T follicular helper cell (primary cell): ENCODE results near the gene SLC1A2.

Source experiments
- DNase-seq: peaks from one replicate; pipeline ENCODE4 v3.0.0-alpha.2; 2020; ENCODE audit warnings: low read depth

Gene SLC1A2

DNA sequence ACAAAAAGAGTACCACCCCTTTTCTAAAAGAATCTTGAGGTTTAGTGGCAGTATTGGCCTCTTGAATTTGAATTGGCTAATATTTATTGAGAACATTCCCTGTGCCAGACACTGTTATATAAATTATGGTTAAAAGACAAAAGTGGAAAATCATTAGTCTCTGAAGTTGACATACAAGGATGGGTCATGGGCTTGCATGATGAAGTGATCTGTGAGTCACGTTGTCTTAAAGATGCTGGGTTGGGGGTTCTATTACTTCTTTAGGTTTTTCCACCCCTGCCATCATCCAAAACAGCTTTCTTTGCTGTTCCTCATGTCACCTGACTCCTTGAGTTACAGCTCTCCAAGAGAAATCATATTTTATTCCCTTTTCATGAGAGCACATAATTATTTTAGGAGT lies 195.4 kb downstream of the SLC1A2 start:
- DNase-seq = no peak

DNA sequence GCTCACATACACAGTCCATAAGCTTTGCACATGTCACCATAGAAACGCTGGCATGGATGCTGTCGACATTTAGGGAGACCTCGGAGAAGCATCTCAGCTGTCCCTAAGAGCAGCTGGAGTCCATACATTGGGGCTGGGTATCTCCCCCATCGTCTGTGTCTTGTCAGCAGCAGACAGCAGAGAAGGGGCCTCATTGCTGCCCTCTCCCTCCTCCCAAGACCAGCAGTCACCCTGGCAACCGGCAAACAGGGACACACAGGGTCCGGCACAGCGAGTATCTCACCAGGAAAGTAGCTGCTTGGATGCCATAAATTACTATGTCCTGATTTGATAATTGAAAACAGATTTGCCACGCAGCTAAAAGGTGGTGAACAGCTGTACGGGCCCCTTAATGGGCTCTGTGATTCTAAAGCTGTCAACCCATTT lies 196.0 kb downstream of the SLC1A2 start:
- no peak for DNase-seq

DNA sequence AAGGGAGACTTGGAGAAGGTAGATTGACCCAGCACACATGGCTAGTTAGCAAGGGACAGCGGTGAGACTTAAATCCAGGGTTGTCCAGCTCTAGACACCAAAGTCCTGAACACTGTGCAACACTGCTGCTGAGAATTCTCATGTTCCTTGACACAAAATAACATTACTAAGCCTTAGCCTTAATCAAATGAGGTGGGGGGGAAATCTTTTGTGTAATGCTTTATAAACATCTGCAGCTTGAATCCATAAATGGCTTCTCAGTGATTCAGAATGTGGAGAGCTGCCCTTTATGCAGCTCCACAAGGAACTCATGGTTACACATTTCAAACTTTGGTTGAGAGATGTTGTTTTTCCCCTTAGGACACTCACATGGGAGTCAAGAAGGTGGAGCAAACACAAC lies 200.4 kb downstream of the SLC1A2 start:
- DNase-seq = no peak

DNA sequence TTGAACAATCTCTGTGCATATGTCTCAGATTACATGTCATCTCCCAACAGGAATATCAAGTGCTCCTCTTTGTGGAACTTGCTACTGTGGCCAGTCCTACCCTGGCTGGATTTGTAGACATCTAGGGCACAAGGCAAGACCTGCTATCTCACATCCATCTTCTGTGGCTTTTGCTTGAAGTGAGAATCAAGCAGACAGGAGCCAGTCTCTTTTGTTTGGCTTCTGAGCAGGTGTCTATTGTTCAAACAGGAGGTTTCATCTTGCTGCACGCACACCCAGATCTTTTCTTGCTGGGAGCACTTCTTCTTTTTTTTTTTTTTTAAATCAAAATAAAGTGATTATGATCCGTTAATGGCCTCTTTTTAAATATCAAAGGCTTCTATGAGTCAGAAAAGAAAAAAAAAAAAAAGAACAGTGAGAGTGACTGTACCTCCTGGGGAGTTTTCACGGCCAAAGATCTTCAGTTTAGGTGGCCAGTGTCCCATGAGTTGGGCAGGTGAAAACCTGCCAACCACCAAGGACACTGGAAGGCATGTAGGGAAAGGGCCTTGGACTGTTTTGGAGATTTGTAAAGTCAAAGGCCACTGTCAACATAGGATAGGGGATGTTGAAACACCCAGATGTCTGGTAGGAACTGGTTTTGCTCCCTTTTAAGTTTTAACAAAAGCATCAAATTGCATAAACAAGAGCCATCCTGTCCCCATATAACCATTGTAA lies 202.2 kb downstream of the SLC1A2 start:
- peak; percentile 35 for DNase-seq

DNA sequence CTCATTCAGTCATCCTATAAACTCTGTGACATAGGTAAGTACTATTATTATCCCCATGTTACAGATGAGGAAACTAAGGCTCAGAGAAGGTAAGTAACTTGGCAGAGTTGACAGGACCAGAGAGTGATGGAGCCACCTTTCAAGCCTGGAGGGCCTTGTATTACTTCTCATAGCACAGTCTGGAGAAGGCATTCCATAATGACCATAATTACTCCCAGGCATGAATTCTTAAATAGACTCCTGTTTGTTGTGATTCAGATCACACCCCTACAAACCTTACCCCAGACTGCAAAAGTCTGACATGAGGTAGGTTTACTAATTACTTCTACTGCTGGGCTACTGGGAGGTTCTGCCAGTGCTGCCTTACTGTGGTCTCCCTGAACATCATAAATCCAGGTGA lies 203.4 kb downstream of the SLC1A2 start:
- DNase-seq = no peak

DNA sequence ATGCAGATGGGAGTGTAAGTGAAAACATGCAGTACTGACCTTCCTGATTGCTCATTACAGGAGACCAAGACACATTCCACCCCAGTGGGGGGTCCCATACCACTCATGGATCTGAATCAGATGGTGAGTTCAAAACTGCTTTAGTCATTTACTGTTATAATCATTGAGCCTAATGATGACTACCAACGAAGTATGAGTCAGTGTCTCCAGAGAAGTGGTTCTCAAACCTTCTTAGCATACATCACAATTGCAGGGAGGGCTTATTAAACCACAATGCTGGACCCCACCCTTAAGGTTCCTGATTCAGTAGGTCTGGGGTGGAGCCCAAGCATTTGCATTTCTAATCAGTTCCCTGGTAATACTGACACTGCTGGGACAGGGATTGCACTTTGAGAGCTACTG lies 204.6 kb downstream of the SLC1A2 start:
- no peak for DNase-seq

DNA sequence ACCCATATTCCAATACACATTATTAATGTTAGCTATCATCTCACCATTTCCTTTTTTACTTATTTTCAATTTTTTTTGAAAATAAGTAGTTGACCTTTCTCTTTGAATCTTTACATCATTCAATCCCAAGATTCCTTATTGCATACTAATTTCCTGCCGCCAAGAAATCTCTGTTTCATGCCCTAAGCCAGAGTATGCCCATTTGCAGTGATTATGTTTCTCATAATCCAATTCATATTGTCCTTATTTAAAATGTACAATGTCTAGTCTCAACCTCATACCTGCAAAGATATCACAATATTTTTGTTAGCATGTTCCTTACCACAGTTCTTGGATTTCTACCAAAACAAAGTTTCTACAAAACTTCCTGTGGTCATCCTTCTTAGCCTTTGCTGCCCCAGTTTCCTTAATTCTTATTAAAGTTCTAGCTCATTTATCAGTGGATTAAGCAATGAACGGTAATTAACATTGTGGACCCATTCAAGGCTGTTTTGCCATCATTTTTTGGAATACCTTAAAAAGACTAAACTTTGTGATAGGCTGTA lies 205.1 kb downstream of the SLC1A2 start:
- DNase-seq = no peak

DNA sequence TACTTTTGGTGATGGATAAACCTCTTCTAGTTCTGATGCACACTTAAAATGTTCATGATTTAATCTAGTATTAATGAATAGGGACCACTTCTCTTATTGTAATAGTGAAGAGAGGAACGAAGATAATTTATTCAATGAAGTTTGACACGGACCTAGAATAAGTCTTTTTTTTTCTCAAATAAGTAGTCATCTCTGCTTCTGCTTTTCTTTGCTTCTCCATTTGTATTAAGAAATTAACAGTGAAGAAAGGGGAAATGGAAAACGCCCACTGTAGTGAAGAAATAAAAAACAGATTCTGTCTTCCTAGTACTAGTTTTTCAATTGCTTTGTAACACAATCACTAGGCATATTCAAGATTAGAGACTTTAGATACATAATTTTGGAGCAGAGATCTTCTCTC lies 207.4 kb downstream of the SLC1A2 start:
- no peak for DNase-seq

DNA sequence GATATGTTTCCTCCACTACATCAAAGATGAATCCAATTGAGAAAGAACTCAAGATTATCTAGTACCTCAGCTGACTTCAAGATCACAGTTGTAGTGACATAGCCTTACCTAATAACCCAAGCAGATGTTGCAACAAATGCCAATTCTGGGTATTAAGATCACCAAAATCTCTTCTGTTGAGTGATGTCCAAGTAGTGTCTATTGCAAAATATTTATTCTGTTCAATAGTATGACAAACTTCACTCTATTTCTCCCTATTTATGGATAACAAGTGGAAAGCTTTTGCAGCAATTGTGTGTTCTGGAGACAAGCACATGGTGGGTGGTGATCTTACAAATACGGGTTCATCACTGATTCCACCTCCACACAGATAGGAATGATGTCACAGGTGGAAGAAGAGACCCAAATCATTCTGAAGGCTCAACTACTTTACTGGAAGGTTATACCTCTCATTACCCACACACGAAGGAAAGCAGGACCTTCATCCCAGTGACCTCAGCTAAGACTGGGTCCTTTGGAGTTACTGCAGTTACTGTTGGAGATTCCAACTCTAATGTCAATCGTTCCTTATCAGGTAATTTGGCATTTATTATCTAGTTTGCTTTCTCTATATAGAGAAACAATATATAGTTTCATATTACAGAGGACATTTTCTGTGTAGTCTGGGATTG lies 208.3 kb downstream of the SLC1A2 start:
- DNase-seq = no peak

DNA sequence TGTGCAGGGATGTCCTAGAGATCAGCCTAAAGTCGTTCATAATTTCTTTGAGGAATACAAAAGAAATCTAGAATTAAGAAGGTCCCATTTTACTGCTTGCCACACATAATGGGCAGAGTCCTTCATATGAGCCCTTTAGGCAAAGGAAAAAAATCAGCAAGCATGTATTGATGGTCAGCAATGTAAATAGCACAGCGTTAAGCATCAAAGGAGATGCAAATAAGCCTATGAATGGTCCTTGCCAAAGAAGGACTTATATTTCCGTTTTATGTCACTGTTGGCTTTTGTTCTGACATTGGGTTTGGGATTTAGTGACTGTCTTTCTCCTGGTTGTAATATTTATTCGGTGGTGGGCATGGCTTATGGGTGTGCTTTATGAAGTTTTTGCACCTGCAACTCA lies 210.6 kb downstream of the SLC1A2 start:
- DNase-seq = no peak

DNA sequence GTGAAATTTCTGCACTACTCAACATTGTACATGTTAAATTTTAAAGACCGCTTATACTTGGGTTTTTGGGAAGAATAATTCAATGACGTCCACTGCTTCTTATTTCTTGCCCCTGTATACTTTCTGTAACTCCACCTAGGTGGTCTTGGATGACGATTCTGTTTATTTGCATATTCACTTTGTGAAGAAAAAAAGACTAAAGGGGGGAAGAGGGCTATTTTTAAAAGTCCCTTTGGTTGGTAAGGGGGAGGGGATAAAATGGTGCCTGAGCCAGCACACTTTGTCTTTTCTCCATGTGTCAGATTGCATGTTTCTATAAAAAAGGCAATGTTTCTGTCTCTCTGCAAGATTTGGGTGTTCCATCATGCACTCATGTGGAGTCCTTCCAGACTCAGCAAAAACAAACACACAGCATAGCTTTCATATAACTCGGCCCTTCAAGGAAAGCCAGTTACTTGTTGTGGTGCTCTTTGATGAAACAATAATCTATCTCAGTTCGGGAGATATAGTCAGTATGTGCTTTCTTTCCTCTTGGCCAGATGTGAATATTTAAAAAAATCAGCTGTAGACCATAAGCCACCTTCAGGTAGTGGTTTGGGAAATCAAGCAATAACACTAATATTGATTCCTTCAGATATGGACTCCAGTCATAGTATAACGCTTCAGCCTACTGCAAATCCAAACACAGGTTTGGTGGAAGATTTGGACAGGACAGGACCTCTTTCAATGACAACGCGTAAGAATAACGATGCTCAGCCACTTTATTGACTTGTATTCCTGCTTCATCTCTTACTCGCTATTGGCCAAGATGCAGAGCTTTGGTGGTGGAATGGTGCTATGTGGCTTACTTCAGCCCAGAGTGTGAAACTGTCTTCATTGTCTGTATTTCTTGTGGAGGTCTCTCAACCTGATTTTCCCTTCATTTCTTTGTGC lies 211.6 kb downstream of the SLC1A2 start:
- DNase-seq = no peak

DNA sequence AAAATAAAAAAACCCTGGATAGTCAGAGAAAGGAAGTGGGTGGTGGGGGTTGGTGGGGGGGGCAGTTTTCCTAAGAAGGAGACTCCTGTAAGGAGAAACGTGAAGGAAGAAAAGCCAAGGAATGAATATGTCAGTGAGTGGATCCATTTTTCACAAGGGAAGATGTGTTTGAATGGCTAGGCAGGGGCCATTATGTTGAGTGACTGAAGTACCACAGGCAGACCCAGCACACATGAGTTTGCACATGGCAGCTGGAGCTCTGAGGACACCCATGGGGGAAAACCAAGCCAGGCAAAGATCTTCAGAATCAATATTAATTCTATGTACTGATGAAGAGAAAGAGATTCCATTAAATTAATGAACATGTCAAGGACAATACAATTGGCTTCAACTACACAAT lies 212.7 kb downstream of the SLC1A2 start:
- no peak for DNase-seq

DNA sequence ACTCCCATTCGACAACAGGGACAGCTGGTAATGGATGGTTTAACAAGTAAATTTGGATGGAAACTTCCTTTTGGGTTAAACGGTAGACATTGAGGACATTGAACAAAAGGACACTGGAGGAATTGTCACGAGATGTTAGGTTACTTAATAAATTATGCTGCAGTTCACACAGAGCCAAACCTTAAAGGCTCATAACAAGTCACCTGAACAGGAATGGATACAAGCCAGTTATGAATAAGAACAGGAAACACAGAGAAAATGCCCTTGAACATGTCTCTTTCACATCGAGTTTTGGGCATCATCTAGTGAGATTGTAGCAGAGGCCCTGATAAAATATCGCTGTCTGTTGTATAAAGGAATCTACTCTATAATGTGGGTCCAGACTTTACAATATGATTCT lies 214.7 kb downstream of the SLC1A2 start:
- DNase-seq = no peak
